DND-41 (cell line): ENCODE measurements around the gene SLC1A2.

ENCODE experiments used
- CTCF ChIP-seq: IDR thresholded peaks from 2 replicates; pipeline ENCODE4 v1.5.1; 2012; ENCODE audit warnings: borderline replicate concordance, low read length, moderate library complexity, mild to moderate bottlenecking; ENCODE audit not compliant: poor library complexity, severe bottlenecking; ENCODE audit errors: extremely low read depth
- EZH2 ChIP-seq: IDR thresholded peaks from 3 replicates; pipeline ENCODE4 v1.6.1; 2012; ENCODE audit warnings: borderline replicate concordance, low read depth, mild to moderate bottlenecking, moderate library complexity, low read length, inconsistent platforms; ENCODE audit not compliant: severe bottlenecking

DNA sequence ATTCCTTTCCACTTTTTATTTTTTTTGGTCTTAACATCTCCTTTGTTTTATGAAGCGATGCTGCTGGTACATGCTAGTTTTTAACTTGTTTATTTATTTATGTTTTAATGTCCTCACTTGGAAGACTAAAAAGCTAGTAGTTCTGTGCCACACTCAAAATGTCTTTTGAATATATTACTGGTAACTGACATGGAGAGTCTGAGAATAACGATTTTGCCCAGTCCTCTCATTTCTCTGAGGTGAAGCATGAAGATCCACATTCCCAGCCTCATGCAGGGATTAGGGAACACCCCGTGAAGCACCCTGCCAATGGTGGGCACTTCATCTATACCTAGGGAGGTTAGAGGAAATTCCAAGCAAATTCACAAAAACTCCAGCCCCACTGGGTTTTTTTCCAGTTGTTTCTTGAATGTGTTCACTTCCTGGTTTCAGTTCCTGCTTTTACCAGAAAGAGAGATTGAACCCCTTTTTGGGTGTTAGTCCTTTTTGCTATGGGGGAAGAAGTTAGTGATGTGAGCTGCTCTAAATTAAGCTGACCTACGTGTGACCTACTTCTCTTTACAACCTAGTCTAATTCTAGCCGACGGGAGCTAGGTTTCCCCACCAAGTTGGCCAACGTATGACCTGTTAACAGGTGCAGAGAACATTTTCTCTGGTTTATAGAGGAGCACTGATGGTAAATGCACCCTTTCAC, 106.1 kb downstream of the SLC1A2 start:
- TF ChIP-seq CTCF, result no peak
- no peak for TF ChIP-seq EZH2
